ENCODE data around the gene ZACN.

ZACN gene

GRCh38 chr17:76082326-76083251, 3.6 kb downstream of the ZACN start:
- no peak for DNase-seq

DNA sequence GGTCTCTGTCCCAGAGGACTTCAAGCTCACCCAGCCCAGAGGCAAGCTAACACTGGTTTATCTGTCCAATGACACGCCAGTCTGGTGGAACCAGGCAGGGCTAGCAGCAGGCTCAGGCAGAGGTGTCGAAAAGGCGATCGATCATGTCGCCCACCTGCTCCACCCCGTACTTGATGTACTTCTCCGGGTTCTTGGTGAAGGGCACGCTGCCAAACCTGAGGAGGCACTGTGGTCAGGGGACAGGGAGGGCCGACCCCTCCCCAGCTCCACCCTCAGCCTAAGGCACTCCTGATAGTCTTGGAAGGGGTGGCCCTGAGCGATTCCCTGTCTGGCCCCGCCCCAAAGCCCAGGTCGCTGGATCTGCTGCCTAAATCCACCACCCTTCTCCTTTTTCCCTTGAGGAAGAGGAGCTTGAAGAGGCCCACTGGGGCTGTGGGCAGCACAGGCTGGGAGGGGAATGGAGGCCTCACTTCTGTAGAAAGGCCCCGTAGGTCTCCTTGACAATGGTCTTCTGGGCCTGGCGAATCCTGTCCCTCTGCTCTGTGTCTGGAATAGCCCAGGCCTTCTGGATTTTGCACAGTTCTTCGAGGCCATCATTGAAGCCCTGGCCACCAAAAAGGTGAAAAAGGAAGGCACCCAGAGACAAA, 4.7 kb downstream of the ZACN start:
- DNase-seq, result no peak

- DNase-seq, result no peak
Measured at GRCh38 chr17:76085066-76085730, 6.2 kb downstream of the ZACN start.

DNA sequence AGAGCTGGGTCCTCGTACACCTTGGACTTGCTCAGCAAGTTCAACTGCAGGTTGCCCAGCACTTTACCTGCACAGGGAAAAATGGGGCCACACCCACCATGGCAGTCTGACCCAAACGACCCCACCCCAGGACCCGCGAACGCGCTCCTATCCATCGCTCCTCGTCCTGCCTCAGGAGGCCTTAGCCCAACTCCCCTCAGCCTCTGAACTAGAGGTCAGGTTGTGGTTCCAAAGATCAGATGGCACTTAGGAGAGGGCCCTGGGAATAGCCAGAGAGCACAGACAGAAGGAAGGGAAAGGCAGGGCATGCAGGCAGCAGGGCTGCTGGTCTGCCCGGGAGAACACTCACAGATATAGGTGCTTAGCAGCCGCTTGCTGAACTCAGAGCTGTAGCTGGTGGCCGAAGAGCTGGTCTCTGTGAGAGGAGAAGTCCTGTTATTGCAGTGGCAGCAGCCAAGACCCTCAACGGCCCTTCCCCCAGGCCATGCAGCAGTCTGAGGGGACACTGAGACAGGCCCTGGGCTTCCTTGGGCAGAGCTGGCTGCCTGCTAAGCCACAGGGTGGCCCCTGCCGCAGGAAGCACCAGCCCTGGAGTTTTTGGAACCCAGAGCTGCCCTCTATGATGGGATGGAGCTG, 6.9 kb downstream of the ZACN start:
- DNase-seq, result no peak

GRCh38 chr17:76086384-76086783, 7.4 kb downstream of the ZACN start:
- no peak for DNase-seq

DNA sequence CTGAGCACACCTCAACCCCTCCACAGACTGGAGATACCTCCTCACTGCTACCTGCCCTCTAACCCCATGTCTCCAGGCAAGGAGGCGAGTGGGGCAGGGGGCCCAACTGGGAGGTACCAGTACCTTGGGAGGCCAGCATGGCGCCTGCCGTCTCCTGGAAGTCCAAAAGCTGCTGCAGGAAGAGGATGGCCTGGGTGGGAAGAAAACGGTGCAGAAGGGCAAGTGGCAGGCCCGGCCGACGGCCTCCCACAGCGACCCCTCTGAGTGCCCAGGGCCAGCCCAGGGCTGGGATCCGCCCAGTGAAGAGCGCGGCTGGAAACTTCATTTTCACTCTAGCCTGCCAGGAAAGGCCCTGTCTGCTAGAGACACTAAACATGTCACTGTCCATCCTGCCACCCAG, 8.5 kb downstream of the ZACN start:
- DNase-seq, result no peak

GRCh38 chr17:76088041-76088867, 9.3 kb downstream of the ZACN start:
- DNase-seq, result no peak

DNA sequence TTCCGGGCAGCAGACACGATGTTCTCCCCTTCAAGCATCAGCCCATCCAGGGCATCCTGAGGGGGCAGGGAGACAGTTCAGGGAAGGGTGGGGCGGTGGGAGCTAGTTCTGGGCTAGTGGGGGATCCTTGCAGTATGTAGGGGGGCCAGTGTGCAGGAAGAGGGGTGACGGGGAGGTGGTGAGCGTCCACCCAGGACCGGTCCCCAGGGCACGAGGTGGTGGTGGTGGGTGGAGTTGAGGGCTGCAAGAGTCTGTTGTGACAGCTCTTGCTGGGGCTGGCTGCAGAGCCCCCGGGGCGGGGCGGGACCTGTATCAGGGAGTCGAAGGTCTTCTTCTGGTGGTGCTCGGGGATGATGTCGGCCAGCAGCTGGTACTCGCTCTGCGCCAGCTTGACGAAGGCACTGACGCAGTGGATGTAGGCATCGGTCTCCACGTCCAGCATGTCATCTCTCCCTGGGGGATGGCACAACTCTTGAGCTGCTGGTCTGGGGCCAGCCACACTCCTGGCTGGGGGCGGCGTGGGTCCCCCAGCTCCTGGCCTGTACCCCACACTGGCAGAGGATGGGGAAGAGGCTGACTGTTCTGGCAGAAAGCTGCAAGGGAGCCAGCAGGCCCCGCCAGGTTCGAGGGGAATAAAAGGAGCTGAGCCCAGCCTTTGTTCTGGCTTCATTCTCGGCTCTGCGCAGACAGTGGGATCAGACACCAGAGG, 10.0 kb downstream of the ZACN start:
- no peak for DNase-seq

DNA sequence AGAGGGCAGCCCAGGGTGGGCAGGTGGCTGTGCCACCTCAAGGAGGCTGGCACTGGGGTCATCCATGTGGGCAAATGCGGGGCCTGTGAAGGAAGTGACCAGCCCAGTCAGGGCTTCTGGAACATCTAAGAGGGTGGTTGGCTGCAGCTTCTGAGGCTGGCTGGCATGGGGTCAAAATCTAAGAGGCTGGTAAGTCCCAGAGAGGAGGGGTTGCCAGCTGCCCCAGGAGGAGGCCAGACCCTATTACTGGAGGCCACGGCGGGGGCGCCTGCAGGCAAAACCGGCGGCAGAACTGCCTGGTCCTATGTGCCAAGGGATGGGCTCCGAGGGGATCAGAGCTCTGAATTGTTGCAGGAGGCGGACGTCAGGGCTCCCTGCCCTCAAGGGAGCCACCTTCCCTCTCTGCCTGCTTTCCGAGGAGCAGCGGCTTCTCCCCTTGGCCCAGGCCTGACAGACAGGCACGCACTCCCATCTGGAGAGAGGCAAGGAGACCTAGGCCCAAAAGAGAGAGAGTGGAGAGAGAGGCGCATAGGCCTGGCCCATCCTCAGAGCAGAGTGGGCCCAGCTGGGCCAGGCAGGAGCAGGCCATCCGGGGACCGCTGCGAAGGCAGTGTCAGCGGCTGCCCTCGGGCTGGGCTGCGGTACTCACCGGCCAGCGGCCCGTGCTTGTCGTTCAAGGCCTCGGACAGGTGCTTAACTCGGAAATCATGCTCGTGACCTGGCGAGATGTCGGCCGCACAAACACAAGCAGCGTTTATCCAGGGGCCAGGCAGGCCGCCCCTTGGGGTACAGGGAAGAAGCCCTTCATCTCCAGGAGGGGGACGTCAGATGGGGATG, 10.9 kb downstream of the ZACN start:
- no peak for DNase-seq

DNA sequence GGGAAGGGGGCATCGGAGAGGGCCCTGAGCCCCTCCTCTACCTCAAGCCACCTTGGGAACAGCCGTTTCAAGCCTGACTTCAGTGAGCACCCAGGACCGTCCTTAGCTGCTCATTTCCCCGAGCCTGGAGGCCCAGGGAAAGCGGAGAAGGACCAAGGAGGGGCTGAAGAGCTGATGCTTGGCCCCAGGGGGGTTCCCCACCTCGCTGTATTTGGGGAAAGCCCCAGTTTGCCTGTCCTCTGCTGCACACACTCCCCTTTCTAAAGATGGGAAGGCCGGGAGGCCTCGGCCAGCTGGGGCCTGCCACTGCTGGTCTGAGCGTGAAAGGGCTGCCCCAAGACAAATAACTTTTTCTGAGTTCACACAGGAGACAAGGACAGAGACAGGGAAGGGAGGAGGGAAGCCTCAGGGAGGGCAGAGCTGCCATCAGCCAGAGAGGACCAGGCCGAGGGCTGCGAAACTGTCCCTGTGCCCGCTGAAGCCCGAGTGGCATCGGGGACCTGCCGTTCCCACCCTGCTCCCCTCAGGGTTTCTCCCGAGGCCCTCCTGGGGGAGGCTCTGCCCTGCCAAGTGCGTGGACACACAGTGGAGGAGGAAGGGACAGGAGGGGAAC, 11.6 kb downstream of the ZACN start:
- no peak for DNase-seq

GRCh38 chr17:76091526-76092286, 12.7 kb downstream of the ZACN start:
- DNase-seq, result no peak

DNA sequence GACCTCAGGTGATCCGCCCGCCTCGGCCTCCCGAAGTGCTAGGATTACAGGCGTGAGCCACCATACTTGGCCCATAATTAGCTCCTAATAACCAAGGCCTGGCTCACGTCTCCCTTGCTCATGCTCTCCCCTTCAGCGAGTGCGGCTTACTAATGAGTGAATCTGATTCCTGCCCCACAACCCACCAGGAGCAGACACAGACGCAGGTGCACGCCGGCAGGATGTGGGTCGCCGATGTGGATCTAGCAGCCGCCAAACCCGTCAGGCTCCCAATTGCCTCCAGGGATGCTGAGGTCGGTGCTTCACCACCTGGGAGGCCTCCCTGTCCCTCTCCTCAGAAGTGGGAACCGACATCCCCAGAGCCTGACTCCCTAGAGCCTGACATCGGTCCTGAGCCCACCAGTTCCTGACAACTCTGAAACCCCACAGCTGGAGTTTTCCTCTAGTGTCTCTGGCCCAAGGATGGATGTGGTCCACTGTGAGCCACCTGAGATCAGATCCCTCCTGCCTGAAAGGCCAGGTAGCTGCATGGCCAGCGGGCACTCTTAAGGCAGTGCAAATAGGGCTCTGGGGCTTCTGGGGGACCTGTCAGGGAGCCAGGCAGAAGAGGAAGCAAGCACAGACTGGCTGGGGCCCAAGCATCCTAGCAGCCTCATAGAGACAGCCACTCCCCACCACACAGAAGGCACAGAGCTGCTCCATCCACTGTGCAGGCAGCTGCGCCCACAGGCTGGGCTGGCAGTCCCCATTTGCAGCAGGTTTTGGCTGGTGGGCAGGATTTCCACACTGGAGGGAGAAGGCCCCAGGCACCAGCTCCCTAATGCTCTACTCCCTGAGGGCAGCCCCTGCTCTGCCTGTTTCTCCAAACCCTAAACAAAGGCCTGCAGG, 13.8 kb downstream of the ZACN start:
- DNase-seq, result no peak

DNA sequence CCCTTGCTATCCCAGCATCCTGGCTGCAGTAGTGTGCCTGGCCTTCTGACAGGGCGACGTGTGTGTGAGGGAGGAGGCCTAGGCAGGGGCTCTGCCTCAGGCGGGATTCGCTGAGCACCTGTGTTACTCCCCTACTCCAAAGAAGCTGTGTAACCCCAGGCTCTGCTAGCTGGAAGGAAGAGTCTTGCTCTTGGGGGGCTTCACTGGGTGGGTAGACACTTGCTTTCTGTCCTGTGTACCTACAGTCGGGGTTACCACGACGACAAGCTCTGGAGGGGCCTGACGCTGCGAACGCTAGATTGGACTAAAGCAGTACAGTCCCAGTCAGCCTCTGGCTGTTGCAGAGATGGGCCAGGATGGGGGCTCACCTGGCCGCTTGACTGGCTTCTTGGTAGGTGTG, 15.1 kb downstream of the ZACN start:
- DNase-seq, result no peak

GRCh38 chr17:76095943-76096342, 17.0 kb downstream of the ZACN start:
- DNase-seq, result no peak

DNA sequence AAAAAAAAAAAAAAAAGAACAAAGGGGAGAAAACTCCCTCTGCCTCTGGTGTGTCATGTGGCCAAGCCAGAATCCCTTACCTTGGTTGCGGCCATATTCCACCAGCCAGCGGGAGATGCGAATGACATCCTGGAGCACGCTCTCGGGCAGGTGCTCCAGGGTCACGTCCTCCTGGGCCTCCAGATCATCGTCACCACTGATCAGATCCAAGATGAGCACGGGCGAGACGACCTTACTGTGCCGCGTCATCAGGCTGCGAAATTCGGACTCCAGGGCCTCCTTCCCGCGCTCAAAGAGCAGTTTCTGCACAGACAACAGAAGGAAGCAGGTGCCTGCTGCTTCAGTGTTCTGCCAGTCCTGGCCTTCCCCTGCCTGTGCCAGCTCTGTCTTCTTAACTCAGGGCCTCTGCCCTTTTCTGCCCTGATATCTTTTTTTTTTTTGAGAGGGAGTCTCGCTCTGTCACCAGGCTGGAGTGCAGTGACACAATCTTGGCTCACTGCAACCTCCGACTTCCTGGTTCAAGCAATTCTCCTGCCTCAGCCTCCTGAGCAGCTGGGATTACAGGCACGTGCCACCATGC, 18.8 kb downstream of the ZACN start:
- no peak for DNase-seq

GRCh38 chr17:76102944-76103273, 23.9 kb downstream of the ZACN start:
- no peak for DNase-seq

DNA sequence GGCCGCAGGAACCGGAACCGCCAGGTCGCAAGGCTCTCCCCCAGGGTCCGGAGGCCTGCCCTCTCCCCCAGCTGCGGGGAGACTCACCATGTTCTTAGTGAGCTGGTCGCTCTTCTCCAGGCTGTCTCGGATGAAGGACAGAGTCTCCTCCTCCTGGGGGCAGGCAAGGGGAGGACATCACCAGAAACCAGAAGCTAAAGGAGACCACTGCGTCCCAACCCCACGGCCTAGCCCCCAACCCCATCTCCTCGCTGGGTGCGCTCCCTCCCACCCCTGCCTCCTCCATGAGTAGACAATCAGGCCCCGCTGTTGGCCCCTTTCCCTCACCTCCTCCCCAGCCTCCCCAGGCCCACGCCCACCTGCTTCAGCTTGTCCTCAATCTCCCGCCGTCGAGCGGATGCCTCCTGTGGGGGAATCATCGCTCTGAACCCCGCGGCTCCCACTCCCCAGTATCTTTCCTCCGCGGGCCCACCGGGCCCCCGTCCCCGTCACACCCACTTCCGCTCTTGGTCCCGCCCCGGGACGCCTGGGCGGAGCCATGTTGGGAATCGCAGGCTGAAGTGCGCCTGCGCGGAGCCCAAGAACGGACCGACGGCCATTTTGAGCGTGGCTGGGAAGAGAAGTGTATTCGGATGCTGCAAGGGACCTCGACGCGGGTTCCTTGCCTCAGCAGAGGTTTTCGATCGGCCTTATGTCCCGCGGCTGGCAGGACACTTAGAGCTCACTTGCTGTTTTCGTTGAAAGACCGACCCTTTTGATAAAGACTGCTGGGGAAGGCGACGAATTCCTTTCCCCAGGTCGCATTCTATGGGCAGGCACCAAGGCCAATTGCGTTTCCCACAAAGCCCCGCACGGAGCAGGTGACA, 24.5 kb downstream of the ZACN start, which contains the start of gene EXOC7:
EXOC7 (minus strand) TSS at position 514 of the 866 bp plus-strand sequence; CDS start at position 419, 95 bp downstream.
- peak; percentile 97 for DNase-seq

Data from activated T-cell treated with anti-CD3 and anti-CD28 coated beads, Interleukin-2, amount 50 U/mL, for 1 hour (primary cell).